Liver (tissue), 9 donors: Measurements from ENCODE around the gene MPRIP. TPM values are rescaled to one million over a fixed set of nuclear protein-coding genes. Genes with fewer than 3 reads are reported as not detected.
A peak's percentile ranks its signal among the peaks of the same experiment; 100 is the strongest.

ENCODE experiments used
- DNase-seq: peaks from one replicate; pipeline ENCODE4 v3.0.0-alpha.2; 2017; ENCODE audit warnings: low spot score
- H3K27ac ChIP-seq, 2 donors: one replicate each; pipeline ENCODE4 v1.7.0; 2013; ENCODE audit warnings: inconsistent platforms in 2 of 2, low read length in 2 of 2, control low read depth in 1 of 2, low read depth in 1 of 2, mild to moderate bottlenecking in 1 of 2
- H3K27me3 ChIP-seq, 4 donors: one replicate each; pipeline versions ENCODE4 v1.6.1 to v1.7.0; 2013; ENCODE audit warnings: low read length in 3 of 4, inconsistent platforms in 1 of 4, mild to moderate bottlenecking in 1 of 4, moderate library complexity in 1 of 4; ENCODE audit not compliant: control insufficient read depth in 4 of 4, insufficient read depth in 4 of 4
- H3K36me3 ChIP-seq, 4 donors: one replicate each; pipeline versions ENCODE4 v1.6.1 to v1.7.0; 2013; ENCODE audit warnings: low read length in 3 of 4, mild to moderate bottlenecking in 3 of 4, low read depth in 1 of 4, moderate library complexity in 1 of 4; ENCODE audit not compliant: control insufficient read depth in 4 of 4, insufficient read depth in 3 of 4
- H3K4me1 ChIP-seq, 4 donors: one replicate each; pipeline versions ENCODE4 v1.6.1 to v1.7.0; 2013; ENCODE audit warnings: low read length in 3 of 4, mild to moderate bottlenecking in 3 of 4, moderate library complexity in 1 of 4; ENCODE audit not compliant: control insufficient read depth in 4 of 4, insufficient read depth in 4 of 4
- H3K4me3 ChIP-seq, 3 donors: one replicate each; pipeline versions ENCODE4 v1.6.1 to v1.7.0; 2013; ENCODE audit warnings: low read length in 3 of 3, control low read depth in 1 of 3, low read depth in 1 of 3, mild to moderate bottlenecking in 1 of 3
- H3K9ac ChIP-seq, 2 donors: one replicate each; pipeline ENCODE4 v1.7.0; 2013; ENCODE audit warnings: low read length in 2 of 2, mild to moderate bottlenecking in 2 of 2, moderate library complexity in 2 of 2, control low read depth in 1 of 2, low read depth in 1 of 2
- H3K9me3 ChIP-seq, 4 donors: one replicate each; pipeline versions ENCODE4 v1.6.1 to v1.7.0; 2013; ENCODE audit warnings: low read length in 3 of 4; ENCODE audit not compliant: control insufficient read depth in 4 of 4
- CTCF ChIP-seq: fragments of 150-350 bp; IDR thresholded peaks from 2 replicates; pipeline ENCODE4 v1.5.1; 2017; ENCODE audit warnings: improper control_type of control experiment, low read depth, low read length; ENCODE audit not compliant: missing input control
- FOXA2 ChIP-seq: IDR thresholded peaks from 2 replicates; pipeline ENCODE4 v1.6.1; 2016; ENCODE audit warnings: antibody characterized with exemption
- HNF4G ChIP-seq: IDR thresholded peaks from 2 replicates; pipeline ENCODE4 v1.6.1; 2016; ENCODE audit warnings: antibody characterized with exemption
- JUND ChIP-seq, 2 donors: IDR thresholded peaks; 2 replicates each; pipeline ENCODE4 v1.6.1; 2016; ENCODE audit warnings: antibody characterized with exemption in 2 of 2
- NR2F2 ChIP-seq: IDR thresholded peaks from 2 replicates; pipeline ENCODE4 v1.6.1; 2016; ENCODE audit warnings: antibody characterized with exemption
- RAD21 ChIP-seq, 2 donors: IDR thresholded peaks; 2 replicates each; pipeline ENCODE4 v1.6.1; 2016; ENCODE audit warnings: antibody characterized with exemption in 2 of 2, mild to moderate bottlenecking in 2 of 2
- RXRA ChIP-seq, 2 donors: IDR thresholded peaks; 2 replicates each; pipeline ENCODE4 v1.6.1; 2017 to 2018; ENCODE audit warnings: antibody characterized with exemption in 2 of 2, mild to moderate bottlenecking in 1 of 2
- TAF1 ChIP-seq: conservative IDR thresholded peaks from 2 replicates; pipeline ENCODE4 v1.6.1; 2016; ENCODE audit warnings: antibody characterized with exemption, mild to moderate bottlenecking
- YY1 ChIP-seq: IDR thresholded peaks from 2 replicates; pipeline ENCODE4 v1.6.1; 2016; ENCODE audit warnings: antibody characterized with exemption, mild to moderate bottlenecking
- ZBTB33 ChIP-seq: IDR thresholded peaks from 2 replicates; pipeline ENCODE4 v1.6.1; 2016; ENCODE audit warnings: antibody characterized with exemption
- WGBS: extraction: QIAGEN DNeasy Blood & Tissue Kit; methylation state at CpG from one replicate; pipeline ENCODE4 v1.1.7; 2013; 5-methylcytosine and 5-hydroxymethylcytosine counted together
- polyA plus RNA-seq, 2 donors: library from polyadenylated mRNA; stranded (reverse) in 1 of 2; unstranded in 1 of 2; fragments of 200-250 nt in 1 of 2; fragments of >200 nt in 1 of 2; fragmentation: Nextera tagmentation in 1 of 2; extraction: Ambion mirVana in 1 of 2; gene quantifications; one replicate each; pipeline versions ENCODE4 v1.2.1 to v1.2.3, GENCODE V29; 2013 to 2015
- total RNA-seq, 2 donors: library from RNA; depleted of rRNA; stranded (reverse); fragments of >200 nt; gene quantifications; one replicate each; pipeline ENCODE4 v1.2.3, GENCODE V29; 2014
- TF ChIP-seq, protein P1 (sequence below): IDR thresholded peaks from 2 replicates; pipeline ENCODE4 v1.6.1; 2016; ENCODE audit warnings: antibody characterized with exemption
- donor health status: healthy.
- donor health status: healthy.
- donor health status: healthy.
- donor health status: healthy.
- donor health status: healthy.

The MPRIP gene
- total and polyA plus RNA-seq, 4 donors: 21.2 to 61.9 (median 34.7) TPM

GRCh38 chr17:17058304-17058703 lies 16.0 kb downstream of the MPRIP start (continued):
- no peak for TF ChIP-seq CTCF
- no peak for TF ChIP-seq YY1
- no peak for TF ChIP-seq JUND (IDR thresholded peaks at IDR 0.05)
- no peak for TF ChIP-seq RXRA (IDR thresholded peaks at IDR 0.05)

- Histone ChIP-seq H3K9ac (no peak overlapping the region), H3K4me1 (peaks cover 16 to 48% (median 36%) of the 10 kb centered on the region in 4 donors), H3K27me3 (no peaks in the 10 kb centered on the region), H3K9me3 (no peaks in the 10 kb centered on the region), H3K36me3 (peaks cover 0 to 2% (median 0%) of the 10 kb centered on the region in 4 donors), H3K27ac (no peak overlapping the region), H3K4me3 (no peak overlapping the region)
- 86% methylated on average over 10 of the region's 10 CpGs for WGBS
- no peak for TF ChIP-seq CTCF
- no peak for TF ChIP-seq YY1
- TF ChIP-seq JUND (IDR thresholded peaks at IDR 0.05): no peak
- TF ChIP-seq TAF1: no peak
- no peak for TF ChIP-seq FOXA2
- TF ChIP-seq, protein P1, sequence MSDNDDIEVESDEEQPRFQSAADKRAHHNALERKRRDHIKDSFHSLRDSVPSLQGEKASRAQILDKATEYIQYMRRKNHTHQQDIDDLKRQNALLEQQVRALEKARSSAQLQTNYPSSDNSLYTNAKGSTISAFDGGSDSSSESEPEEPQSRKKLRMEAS: no peak
- no peak for DNase-seq
These were observed 17.1 kb downstream of the MPRIP start for GRCh38 chr17:17059301-17059890.

DNA sequence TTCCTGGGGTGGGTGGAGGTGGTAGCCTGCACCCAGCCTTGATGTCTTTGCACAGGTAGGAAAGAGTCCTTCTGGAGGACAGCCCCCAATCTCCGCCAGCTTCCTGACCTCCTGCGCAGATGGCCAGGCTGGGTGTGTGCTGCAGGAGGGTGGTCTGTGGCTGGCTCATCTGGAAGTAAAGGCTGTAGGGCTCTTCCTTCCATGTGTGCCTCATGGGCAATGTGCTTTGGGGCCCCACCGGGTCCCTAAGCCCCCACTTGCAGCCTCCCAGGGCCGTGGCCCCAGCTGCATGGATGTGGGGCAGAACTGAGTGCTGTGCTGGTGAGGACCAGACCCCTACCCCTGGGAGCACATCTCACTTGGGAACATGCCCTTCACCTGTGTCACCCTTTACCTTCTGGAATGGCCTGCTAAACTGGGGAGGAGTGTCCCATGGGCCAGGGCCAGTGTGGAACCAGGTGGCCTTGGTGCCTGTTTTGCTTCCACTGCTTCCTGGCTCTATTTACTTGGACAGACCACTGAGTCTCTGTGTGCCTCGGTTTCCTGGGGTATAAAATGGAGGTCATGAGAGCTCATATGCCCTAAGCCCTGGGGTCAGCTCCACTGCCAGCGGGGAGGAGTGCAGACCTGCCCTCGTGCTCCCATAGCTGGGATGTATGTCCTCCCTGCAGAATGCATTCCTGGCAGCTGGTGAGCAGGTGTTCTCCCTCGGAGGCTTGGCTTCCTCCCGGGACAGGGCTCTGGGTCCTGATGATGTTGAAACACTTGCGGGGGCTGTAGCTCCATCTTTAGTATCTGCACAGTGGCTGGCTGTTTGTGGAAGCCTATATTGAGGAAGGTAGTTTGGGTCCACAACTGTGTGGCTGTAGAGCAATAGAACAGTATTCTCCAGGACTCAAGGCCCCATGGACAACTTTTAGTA lies 18.0 kb downstream of the MPRIP start:
- WGBS: 84% methylated on average over 10 of the region's 10 CpGs
- Histone ChIP-seq H3K36me3 (peaks cover 0 to 2% (median 0%) of the 10 kb centered on the region in 4 donors), H3K9me3 (no peaks in the 10 kb centered on the region), H3K4me3 (no peak overlapping the region), H3K4me1 (peaks cover 16 to 49% (median 37%) of the 10 kb centered on the region in 4 donors), H3K9ac (no peak overlapping the region), H3K27me3 (no peaks in the 10 kb centered on the region), H3K27ac (peak overlapping the region in 1 of 2 donors; percentile 2)
- no peak for DNase-seq
- TF ChIP-seq ZBTB33 (no peak), JUND (IDR thresholded peaks at IDR 0.05) (no peak), RAD21 (IDR thresholded peaks at IDR 0.05) (no peak), NR2F2 (no peak), HNF4G (no peak)
